ENCODE results near the gene SMAD7.

The SMAD7 gene

GRCh38 chr18:48893608-48894600, 56.9 kb downstream of the SMAD7 start:
- no peak for DNase-seq (ENCODE audit: low read depth)

- DNase-seq (ENCODE audit: low read depth), result no peak
Observed at GRCh38 chr18:48893061-48893607, 57.6 kb downstream of the SMAD7 start.

DNA sequence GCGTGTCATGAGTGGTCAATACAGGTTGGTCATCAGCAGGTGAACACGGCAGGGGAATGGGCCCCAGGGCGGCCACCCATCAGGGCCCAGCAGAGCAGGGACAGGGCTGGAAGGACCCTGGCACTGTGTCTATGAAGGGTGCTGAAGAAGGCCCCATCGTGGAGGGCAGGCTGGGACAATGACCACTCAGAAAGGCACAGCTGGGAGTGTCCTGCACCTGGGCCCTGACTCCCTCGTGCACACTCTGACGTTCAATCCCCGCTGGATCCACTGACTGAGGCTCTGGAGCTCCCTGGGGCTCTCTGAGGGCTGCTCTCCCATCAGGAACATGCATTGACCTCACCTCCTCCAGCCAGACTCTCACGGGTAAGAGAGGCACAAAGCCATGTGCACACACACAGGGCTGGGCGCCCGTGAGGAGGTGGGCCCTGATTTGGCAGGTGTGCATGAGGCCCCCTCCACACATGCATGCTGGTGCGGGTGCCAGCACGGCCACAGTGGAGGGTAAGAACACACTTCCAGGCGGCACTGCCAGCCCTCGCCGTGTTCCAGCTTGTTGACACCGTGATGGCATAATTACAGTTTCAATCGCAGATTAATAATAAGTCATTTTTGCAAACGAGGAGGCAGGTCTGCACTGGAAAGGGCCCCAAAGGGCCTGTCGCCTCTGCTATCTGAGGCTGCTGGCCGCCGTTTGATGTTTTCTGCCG, 58.5 kb downstream of the SMAD7 start:
- DNase-seq (ENCODE audit: low read depth), result no peak

DNA sequence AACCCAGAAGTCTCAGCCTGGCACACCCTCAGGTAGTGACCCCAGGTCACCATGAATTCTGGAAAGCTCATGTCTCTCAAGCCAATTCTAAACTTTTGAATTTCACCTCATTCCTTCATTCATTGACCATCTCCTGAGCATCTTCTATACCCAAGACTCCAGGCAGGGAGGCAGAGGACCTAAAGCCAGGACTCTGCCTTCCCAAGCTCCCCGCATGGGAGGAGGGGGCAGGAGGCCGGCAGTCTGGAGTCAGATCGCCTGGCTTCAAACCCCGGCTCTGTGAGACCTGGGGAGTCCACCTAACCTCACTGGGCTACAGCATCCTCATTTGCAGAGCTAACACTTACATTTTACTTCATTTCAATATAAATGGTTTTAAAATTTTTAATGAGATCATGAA, 59.0 kb downstream of the SMAD7 start:
- DNase-seq (ENCODE audit: low read depth), result no peak

GRCh38 chr18:48889981-48890762, 60.6 kb downstream of the SMAD7 start:
- DNase-seq (ENCODE audit: low read depth), result no peak

- DNase-seq (ENCODE audit: low read depth), result peak; percentile 71
Observed at GRCh38 chr18:48889115-48889941, 61.4 kb downstream of the SMAD7 start.

DNA sequence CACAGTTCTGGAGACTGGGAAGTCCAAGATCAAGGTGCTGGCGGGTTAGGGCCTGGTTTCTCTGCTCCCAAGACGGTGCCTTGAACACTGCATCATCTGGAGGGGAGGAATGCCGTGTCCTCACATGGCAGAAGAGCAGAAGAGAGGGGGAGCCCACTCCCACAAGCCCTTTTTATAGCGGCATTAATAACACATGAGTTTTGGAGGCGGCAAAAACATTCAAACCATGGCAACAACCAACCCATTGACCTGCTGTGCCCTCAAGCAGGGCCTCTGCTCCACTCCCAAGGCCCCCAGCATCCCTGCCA, 62.0 kb downstream of the SMAD7 start:
- no peak for DNase-seq (ENCODE audit: low read depth)

- no peak for DNase-seq (ENCODE audit: low read depth)
Observed at GRCh38 chr18:48887905-48888772, 62.6 kb downstream of the SMAD7 start.

- no peak for DNase-seq (ENCODE audit: low read depth)
Observed at GRCh38 chr18:48887294-48887904, 63.4 kb downstream of the SMAD7 start.

DNA sequence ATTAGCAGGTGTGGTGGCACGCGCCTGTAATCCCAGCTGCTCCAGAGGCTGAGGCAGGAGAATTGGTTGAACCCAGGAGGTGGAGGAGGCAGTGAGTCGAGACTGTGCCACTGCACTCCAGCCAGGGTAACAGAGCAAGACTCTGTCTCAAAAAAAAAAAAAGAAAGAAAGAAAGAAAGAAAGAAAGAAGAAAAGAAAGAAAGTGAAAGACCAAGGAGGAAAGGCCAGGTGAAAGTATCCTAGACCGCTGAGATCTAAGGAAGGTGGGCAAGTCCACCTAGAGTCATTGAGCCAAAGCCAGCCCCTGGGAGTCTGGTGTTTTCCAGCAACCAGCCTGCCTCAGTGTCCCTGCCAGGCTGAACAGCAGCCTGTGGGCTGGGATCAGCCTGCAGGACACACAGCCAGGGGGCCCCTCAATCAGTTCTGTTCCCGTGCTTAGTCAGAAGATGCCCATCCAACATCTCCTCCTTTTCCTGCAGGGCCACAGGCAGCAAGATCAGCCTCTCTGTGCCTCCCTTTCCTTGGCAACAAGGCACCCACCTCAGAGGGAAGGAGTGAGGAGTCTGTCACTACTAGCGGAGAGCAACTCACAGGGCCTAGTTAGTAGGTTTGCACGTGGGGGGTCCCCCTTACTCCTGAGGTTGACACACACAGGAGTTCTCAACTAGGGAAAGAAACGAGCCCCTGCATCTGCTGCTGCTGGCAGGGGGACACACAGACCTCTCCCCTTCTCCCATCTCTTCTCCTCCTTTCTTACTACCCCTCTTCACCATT, 64.1 kb downstream of the SMAD7 start:
- no peak for DNase-seq (ENCODE audit: low read depth)

GRCh38 chr18:48885924-48886400, 64.8 kb downstream of the SMAD7 start:
- DNase-seq (ENCODE audit: low read depth), result no peak

DNA sequence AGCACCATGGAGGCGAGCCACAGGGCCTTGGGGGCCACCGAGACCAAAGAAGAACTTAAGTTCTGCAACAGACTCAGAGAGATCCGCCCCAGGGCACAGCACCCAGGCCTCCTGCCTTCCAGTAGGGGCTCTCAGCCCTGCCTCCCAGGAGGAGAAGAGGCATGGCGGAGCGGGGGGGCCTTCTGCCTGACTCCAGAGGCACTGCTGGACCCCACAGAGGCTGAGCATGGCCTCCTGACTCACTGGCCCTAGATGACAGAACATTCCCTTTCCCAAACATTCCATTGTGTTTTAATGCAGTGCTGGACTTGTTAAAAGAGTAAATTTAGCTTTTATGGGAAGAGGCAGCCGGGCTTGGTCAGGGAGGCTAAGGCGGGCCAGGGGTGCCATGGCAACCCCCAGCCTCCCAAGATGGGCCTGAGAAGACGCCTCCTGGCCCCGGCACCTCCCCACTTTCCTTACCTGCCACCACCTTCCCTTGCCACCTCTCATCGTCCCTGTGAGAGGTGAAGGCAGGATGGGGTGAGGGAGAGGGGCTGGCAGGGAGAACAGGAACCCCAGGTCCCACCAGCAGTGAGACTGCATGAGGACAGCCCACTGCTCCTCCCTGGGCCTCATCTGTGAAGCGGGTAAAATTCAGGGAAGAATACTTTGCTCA, 65.4 kb downstream of the SMAD7 start:
- no peak for DNase-seq (ENCODE audit: low read depth)

DNA sequence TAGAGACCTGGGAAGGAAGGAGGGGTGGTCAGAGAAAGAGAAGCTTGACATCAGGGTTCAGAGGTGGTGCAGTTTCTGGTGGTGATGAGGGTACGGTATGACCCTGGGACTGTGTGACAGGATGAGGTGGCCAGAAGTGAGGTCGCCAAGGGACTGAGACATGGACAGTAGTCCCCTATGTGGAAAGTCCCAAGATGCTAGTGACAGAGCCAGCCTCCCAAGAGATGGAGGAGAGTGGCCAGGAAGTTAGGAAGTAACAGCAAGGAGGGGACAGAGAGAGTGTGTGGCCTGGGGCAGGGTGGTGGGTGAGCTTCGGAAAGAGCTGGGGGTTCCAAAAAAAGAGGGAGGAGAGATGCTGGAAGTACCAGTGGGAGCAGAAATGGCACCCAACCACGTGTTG, 66.0 kb downstream of the SMAD7 start:
- DNase-seq (ENCODE audit: low read depth), result no peak

DNA sequence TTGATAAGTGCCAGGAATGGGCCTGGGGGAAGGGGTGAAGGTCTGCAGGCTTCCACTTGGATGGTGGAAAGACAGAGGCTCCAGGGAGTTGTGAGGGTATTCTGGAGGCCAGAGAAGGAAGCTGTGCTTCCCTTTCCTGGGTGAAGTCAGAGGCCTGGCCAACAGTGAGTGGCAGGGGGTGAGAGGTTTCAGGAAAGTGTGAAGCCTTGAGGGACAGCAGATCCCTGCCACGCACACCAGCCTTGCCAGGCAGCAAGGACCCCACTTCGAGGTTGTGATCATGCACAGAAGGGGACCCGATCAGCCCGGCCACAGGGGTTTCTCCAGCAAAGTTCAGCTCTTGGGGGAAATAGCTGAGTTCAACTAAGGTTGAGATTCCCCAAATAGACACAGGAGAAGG, 66.5 kb downstream of the SMAD7 start:
- DNase-seq (ENCODE audit: low read depth), result no peak

GRCh38 chr18:48882379-48882778, 68.4 kb downstream of the SMAD7 start:
- DNase-seq (ENCODE audit: low read depth), result no peak

- no peak for DNase-seq (ENCODE audit: low read depth)
Observed at GRCh38 chr18:48880931-48881330, 69.8 kb downstream of the SMAD7 start.

DNA sequence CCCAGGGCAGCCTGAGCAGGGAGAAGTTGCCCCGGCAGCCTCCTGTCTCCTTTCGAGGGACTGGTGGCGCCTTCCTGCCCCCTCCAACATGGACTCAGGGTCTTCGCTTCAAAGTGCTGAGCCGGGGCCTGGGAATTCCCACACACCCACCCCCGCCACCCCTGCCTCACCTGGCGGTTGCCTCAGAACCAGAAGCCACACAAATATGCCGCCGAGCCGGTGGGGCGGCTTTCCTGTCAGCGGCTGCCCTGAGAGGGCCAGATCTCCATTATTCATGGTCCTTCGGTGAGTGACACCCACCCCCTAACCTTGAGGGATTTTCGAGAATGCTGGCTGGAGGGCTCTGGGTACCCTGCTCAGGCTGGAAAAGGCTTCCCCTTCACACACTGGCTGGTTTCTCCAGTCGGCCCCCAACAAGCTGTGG, 71.7 kb downstream of the SMAD7 start:
- no peak for DNase-seq (ENCODE audit: low read depth)

DNA sequence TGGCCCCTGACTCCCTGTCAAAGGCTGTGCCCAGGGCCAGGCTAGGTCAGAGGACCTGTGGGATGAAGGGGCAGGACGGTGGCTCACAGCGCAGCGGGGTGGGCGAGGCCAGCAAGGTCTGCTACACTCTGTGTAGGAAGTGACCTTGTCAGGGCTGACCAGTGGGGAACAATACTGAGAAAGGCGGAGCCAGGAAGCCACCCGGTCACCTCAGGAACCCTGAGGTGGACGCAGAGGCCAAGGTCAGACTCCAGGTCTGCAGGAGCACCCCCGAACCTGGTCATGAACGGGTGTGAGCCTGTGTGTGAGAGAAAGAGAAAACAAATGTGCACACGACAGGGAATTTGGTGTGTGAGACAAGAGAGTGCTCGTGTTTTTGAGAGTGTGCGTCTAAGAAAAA, 72.3 kb downstream of the SMAD7 start:
- DNase-seq (ENCODE audit: low read depth), result no peak
